HL-60/S4 (cell line): Measurements from ENCODE around the gene ADGRG1.

Experiments used
- in situ Hi-C: fragments of 300-500 bp; cut with MboI; formaldehyde crosslinking; loops from 2 replicates; pipeline ENCODE4 v1.14.3; 2022; ENCODE audit warnings: low sequenced_read_pairs

Gene ADGRG1

GRCh38 chr16:57677622-57678369 lies 49.4 kb downstream of the ADGRG1 start:
- in situ Hi-C loops = no loop called here

DNA sequence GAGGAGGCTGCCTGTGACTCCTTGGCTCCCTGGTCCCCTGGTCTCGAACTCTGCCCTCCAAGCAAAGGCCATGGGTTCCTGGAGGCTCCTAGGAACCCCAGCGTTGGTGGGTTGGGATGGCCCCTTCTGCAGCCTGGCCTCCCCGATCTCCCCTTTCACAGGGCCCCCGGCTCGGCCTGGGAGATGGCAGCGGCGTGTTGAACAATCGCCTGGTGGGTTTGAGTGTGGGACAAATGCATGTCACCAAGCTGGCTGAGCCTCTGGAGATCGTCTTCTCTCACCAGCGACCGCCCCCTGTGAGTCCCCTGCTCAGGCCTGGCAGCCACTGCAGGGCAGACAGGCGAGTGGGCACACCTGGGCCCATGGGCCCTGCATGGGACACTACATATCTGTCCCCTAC lies 50.6 kb downstream of the ADGRG1 start:
- in situ Hi-C loops = no loop called here

DNA sequence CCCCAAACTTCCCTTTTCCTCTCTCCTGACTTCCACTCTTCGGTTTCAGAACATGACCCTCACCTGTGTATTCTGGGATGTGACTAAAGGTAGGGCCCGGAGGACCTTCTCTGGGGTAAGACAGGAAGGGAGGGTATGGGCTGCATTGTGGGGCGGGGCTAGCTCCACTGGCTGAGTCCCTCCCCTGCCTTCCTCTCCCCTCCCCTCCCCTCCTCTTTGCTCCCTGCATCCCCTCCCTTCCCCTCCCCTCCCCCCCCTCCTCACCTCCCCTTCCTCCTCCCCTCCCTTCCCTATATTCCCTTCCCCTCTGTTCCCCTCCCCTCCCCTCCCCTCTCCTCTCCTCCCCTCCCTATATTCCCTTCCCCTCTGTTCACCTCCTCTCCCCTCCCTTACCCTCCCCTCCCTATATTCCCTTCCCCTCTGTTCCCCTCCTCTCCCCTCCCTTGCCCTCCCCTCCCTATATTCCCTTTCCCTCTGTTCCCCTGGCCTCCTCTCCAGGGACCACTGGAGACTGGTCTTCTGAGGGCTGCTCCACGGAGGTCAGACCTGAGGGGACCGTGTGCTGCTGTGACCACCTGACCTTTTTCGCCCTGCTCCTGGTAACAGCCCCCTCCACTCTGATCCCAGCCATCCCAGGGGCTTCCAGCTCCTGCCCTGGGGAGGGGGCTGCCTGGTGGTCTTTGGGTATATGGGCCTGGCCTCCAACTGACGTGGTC lies 51.5 kb downstream of the ADGRG1 start:
- in situ Hi-C loops = no loop called here

- in situ Hi-C loops = no loop called here
These were observed 52.5 kb downstream of the ADGRG1 start for GRCh38 chr16:57680842-57681375.

- in situ Hi-C loops = no loop called here
These were observed 53.7 kb downstream of the ADGRG1 start for GRCh38 chr16:57681950-57682728.

- in situ Hi-C loops = no loop called here
These were observed 54.6 kb downstream of the ADGRG1 start for GRCh38 chr16:57682809-57683635.

GRCh38 chr16:57683636-57684545 lies 55.5 kb downstream of the ADGRG1 start:
- in situ Hi-C loops = no loop called here

DNA sequence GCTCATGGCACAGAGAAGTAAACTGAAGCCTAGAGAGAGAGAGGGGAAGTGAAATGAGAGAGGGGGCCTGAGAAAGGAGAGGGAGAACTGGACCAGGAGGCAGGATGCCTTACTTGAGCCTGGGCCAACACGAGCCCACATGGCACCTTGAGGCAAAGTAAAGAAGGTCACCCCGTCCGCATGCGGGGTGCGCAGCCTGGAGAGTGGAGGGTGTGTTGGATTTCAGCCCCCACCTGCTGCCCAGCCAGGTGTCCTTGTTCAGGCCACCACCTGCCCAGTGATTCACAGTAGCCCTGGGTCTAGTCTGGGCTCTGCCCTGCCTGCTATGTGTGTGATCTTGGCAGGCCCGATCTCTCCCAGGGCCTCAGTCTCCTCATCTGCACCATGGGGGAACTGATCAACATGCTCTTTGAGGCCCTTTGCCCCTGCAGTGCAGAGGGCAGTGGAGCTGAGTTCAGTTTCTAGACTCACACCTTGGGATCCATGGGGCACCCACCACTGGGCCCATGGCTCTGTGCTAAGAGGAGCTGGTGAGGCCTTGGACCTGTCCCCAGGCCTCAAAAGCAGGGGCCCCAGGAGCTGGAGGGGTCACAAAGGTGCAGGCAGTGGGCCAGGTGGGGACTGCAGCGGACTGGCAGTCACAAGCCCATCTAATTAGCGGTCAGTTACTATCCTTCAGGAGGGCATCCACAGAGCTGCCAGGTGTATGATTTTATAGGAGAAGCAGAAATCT lies 56.4 kb downstream of the ADGRG1 start:
- in situ Hi-C loops = no loop called here

DNA sequence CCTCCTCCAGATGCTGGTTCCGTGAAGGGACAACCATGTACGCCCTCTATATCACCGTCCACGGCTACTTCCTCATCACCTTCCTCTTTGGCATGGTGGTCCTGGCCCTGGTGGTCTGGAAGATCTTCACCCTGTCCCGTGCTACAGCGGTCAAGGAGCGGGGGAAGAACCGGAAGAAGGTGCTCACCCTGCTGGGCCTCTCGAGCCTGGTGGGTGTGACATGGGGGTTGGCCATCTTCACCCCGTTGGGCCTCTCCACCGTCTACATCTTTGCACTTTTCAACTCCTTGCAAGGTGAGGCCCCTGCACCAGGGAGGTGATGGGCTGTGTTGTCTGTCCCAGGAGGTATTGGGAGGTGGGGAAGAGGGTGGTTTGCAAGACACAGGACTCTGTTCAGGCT lies 57.2 kb downstream of the ADGRG1 start:
- in situ Hi-C loops = no loop called here

GRCh38 chr16:57686577-57686976 lies 58.1 kb downstream of the ADGRG1 start:
- in situ Hi-C loops = no loop called here

DNA sequence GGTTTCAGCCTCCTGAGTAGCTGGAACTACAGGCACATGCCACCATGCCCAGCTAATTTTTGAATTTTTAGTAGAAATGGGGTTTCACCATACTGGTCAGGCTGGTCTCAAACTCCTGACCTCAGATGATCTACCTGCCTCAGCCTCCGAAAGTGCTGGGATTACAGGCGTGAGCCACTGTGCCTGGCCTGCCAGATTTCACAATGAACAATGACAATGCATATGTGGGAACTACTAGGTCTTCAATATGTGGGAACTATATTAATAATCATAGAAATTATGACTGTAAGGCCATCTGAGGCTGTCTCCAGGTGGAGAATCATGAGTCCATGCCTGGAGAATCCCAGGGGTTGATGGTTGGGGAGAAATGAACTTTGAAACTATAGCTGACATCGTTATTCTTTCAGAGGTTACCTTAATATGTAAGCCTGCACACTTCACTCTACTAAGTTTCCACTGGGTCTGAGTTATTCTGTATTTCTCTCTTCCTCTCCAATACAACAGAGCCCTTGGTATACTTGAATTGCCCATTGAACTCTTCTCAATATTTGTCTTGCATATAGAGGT lies 59.0 kb downstream of the ADGRG1 start:
- in situ Hi-C loops = no loop called here

DNA sequence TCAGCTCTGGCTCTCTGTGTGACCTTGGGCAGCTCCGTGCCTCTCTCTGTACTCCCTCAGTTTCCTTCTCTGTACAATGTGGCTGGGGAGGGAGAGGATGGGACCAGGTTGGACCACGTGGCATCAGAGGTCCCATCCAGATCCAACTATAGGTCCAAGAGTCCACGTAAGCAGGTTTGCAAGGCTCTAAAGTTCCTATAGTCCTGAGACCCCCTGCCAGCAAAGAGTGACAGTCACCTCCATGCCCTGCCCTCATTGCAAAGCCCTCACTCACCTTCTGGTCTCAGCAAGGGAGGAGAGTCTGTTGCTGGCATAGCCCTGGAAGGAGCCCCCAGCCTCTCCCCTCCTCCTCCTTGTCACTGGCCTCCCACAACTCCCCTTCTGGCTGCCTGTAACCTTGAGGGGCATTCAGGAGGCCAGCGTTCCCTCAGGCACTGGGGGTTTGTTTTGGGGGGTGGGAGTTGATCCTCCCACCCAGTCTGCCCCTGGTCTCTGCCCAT lies 60.1 kb downstream of the ADGRG1 start:
- in situ Hi-C loops = no loop called here

- in situ Hi-C loops = no loop called here
These were observed 60.7 kb downstream of the ADGRG1 start for GRCh38 chr16:57688987-57689761.

- in situ Hi-C loops = no loop called here
These were observed 61.5 kb downstream of the ADGRG1 start for GRCh38 chr16:57689762-57690558.

- in situ Hi-C loops = no loop called here
These were observed 62.5 kb downstream of the ADGRG1 start for GRCh38 chr16:57690782-57691471.

GRCh38 chr16:57692636-57693035 lies 64.2 kb downstream of the ADGRG1 start:
- in situ Hi-C loops = no loop called here
